GM11168 (cell line): Measurements from ENCODE around the gene CELF4.

Source experiments
- in situ Hi-C: fragments of 300-500 bp; cut with MboI; formaldehyde crosslinking; loops from one replicate; pipeline ENCODE4 v1.12.0; 2022; ENCODE audit warnings: low sequenced_read_pairs; ENCODE audit not compliant: unreplicated experiment

The CELF4 gene

GRCh38 chr18:37402735-37403099 is 162.9 kb downstream of the CELF4 start:
- in situ Hi-C loops, result no loop called here

- in situ Hi-C loops, result no loop called here
Measured at GRCh38 chr18:37400802-37401201, 164.8 kb downstream of the CELF4 start.

GRCh38 chr18:37398248-37398920 is 167.2 kb downstream of the CELF4 start:
- in situ Hi-C loops, result no loop called here

- in situ Hi-C loops, result no loop called here
Measured at GRCh38 chr18:37397814-37398213, 167.8 kb downstream of the CELF4 start.

- in situ Hi-C loops, result no loop called here
Measured at GRCh38 chr18:37396971-37397720, 168.5 kb downstream of the CELF4 start.

GRCh38 chr18:37395631-37396030 is 170.0 kb downstream of the CELF4 start:
- in situ Hi-C loops, result no loop called here

- in situ Hi-C loops, result no loop called here
Measured at GRCh38 chr18:37395138-37395537, 170.5 kb downstream of the CELF4 start.

- in situ Hi-C loops, result no loop called here
Measured at GRCh38 chr18:37394610-37394965, 171.0 kb downstream of the CELF4 start.

- in situ Hi-C loops, result no loop called here
Measured at GRCh38 chr18:37393945-37394609, 171.5 kb downstream of the CELF4 start.

- in situ Hi-C loops, result no loop called here
Measured at GRCh38 chr18:37393221-37393827, 172.3 kb downstream of the CELF4 start.

- in situ Hi-C loops, result no loop called here
Measured at GRCh38 chr18:37392648-37393047, 172.9 kb downstream of the CELF4 start.

GRCh38 chr18:37391698-37392548 is 173.7 kb downstream of the CELF4 start:
- in situ Hi-C loops, result no loop called here

GRCh38 chr18:37391156-37391555 is 174.4 kb downstream of the CELF4 start:
- in situ Hi-C loops, result no loop called here

GRCh38 chr18:37390687-37391086 is 174.9 kb downstream of the CELF4 start:
- in situ Hi-C loops, result no loop called here

GRCh38 chr18:37389684-37390368 is 175.8 kb downstream of the CELF4 start:
- in situ Hi-C loops, result no loop called here

- in situ Hi-C loops, result no loop called here
Measured at GRCh38 chr18:37389041-37389440, 176.6 kb downstream of the CELF4 start.

- in situ Hi-C loops, result no loop called here
Measured at GRCh38 chr18:37388413-37388812, 177.2 kb downstream of the CELF4 start.

GRCh38 chr18:37385846-37386778 is 179.5 kb downstream of the CELF4 start:
- in situ Hi-C loops, result no loop called here
